HEK293 (cell line): Measurements from ENCODE around the gene EYS.

Experiments used
- CTCF ChIA-PET: fragments of 350-600 bp; formaldehyde crosslinking; extraction: SDS; loops from one replicate; lab custom pipeline; 2021; ENCODE audit warnings: antibody characterized with exemption; lab: Yijun Ruan, JAX
- POLR2A ChIA-PET: fragments of 300-600 bp; formaldehyde crosslinking; extraction: SDS; loops from one replicate; lab custom pipeline; 2020; ENCODE audit warnings: antibody characterized with exemption, inconsistent platforms; lab: Yijun Ruan, JAX
- H3K27ac ChIP-seq: fragments of 200-500 bp; sonication (Bioruptor generic); 2 replicates; pipeline ENCODE4 v1.5.1; 2014; ENCODE audit warnings: low read depth, low read length, control low read depth, inconsistent platforms; ENCODE audit errors: extremely low read depth
- H3K36me3 ChIP-seq, 2 experiments: fragments of 200-500 bp in 1 of 2; sonication (Bioruptor generic) in 1 of 2; 1 replicate in 1 of 2; 2 replicates in 1 of 2; pipeline ENCODE4 v1.5.1; 2014 to 2017; ENCODE audit warnings: inconsistent platforms in 2 of 2, low read length in 2 of 2; ENCODE audit not compliant: control insufficient read depth in 2 of 2, insufficient read depth in 1 of 2
- H3K4me1 ChIP-seq: fragments of 200-500 bp; sonication (Bioruptor generic); 2 replicates; pipeline ENCODE4 v1.5.1; 2014; ENCODE audit warnings: mild to moderate bottlenecking, low read length, inconsistent platforms; ENCODE audit not compliant: control insufficient read depth, insufficient read depth
- H3K4me3 ChIP-seq: 2 replicates; pipeline ENCODE4 v1.5.1; 2011; ENCODE audit warnings: low read depth, mild to moderate bottlenecking, control low read depth, low read length, moderate library complexity
- H3K9me3 ChIP-seq: fragments of 200-500 bp; sonication (Bioruptor generic); 2 replicates; pipeline ENCODE4 v1.5.1; 2014; ENCODE audit warnings: low read depth, low read length, inconsistent platforms; ENCODE audit not compliant: control insufficient read depth, insufficient read depth
- EGR2 ChIP-seq: fragments of 450-650 bp; formaldehyde crosslinking; IDR thresholded peaks from 2 replicates; pipeline ENCODE4 v1.5.1; 2016; ENCODE audit warnings: low read depth, missing biosample characterization, missing genetic modification characterization
- MZF1 ChIP-seq: fragments of 450-650 bp; formaldehyde crosslinking; IDR thresholded peaks from 2 replicates; pipeline ENCODE4 v1.5.1; 2017; ENCODE audit warnings: missing biosample characterization, missing genetic modification characterization, borderline replicate concordance
- SETDB1 ChIP-seq: IDR thresholded peaks from one replicate; pipeline ENCODE4 v1.6.1; 2017; ENCODE audit warnings: mild to moderate bottlenecking, low read length, moderate library complexity, mixed read lengths; ENCODE audit not compliant: insufficient read length
- SP7 ChIP-seq: fragments of 450-650 bp; formaldehyde crosslinking; IDR thresholded peaks from 2 replicates; pipeline ENCODE4 v1.5.1; 2016; ENCODE audit warnings: missing biosample characterization, missing genetic modification characterization
- ZFP3 ChIP-seq: fragments of 450-650 bp; formaldehyde crosslinking; IDR thresholded peaks from 2 replicates; pipeline ENCODE4 v1.5.1; 2016; ENCODE audit warnings: low read depth, missing biosample characterization, missing genetic modification characterization
- ZNF112 ChIP-seq: fragments of 450-650 bp; formaldehyde crosslinking; IDR thresholded peaks from 2 replicates; pipeline ENCODE4 v1.5.0; 2017; ENCODE audit warnings: missing biosample characterization, missing genetic modification characterization
- ZNF133 ChIP-seq: fragments of 450-650 bp; formaldehyde crosslinking; IDR thresholded peaks from 2 replicates; pipeline ENCODE4 v1.5.1; 2016; ENCODE audit warnings: missing biosample characterization, missing genetic modification characterization
- ZNF169 ChIP-seq: fragments of 450-650 bp; formaldehyde crosslinking; IDR thresholded peaks from 2 replicates; pipeline ENCODE4 v1.5.1; 2016; ENCODE audit warnings: missing biosample characterization, missing genetic modification characterization
- ZNF23 ChIP-seq: fragments of 450-650 bp; formaldehyde crosslinking; IDR thresholded peaks from 2 replicates; pipeline ENCODE4 v1.5.1; 2016; ENCODE audit warnings: missing biosample characterization, missing genetic modification characterization, borderline replicate concordance
- ZNF274 ChIP-seq, 2 experiments: fragments of 200-500 bp in 1 of 2; fragments of 450-650 bp in 1 of 2; sonication (Bioruptor generic) in 1 of 2; formaldehyde crosslinking in 1 of 2; IDR thresholded peaks; 2 replicates each; pipeline versions ENCODE4 v1.5.1 to v1.6.1; 2014 to 2016; ENCODE audit warnings: borderline replicate concordance in 1 of 2, inconsistent platforms in 1 of 2, low read length in 1 of 2, missing biosample characterization in 1 of 2, missing genetic modification characterization in 1 of 2
- ZNF354C ChIP-seq: fragments of 450-650 bp; formaldehyde crosslinking; IDR thresholded peaks from 2 replicates; pipeline ENCODE4 v1.5.1; 2016; ENCODE audit warnings: missing biosample characterization, missing genetic modification characterization, low read depth, borderline replicate concordance
- ZNF404 ChIP-seq: fragments of 450-650 bp; formaldehyde crosslinking; IDR thresholded peaks from 2 replicates; pipeline ENCODE4 v1.5.1; 2017; ENCODE audit warnings: missing biosample characterization, missing genetic modification characterization
- ZNF416 ChIP-seq: fragments of 450-650 bp; formaldehyde crosslinking; IDR thresholded peaks from 2 replicates; pipeline ENCODE4 v1.5.1; 2016; ENCODE audit warnings: missing biosample characterization, missing genetic modification characterization
- ZNF560 ChIP-seq: fragments of 450-650 bp; formaldehyde crosslinking; IDR thresholded peaks from 2 replicates; pipeline ENCODE4 v1.5.1; 2017; ENCODE audit warnings: missing biosample characterization, missing genetic modification characterization, borderline replicate concordance
- ZNF654 ChIP-seq: fragments of 450-650 bp; formaldehyde crosslinking; IDR thresholded peaks from 2 replicates; pipeline ENCODE4 v1.5.1; 2016; ENCODE audit warnings: low read depth, missing biosample characterization, missing genetic modification characterization
- ZNF670 ChIP-seq: fragments of 450-650 bp; formaldehyde crosslinking; IDR thresholded peaks from 2 replicates; pipeline ENCODE4 v1.5.1; 2016; ENCODE audit warnings: missing biosample characterization, missing genetic modification characterization, low read depth
- ZXDB ChIP-seq: fragments of 450-650 bp; formaldehyde crosslinking; IDR thresholded peaks from 2 replicates; pipeline ENCODE4 v1.5.1; 2016; ENCODE audit warnings: missing biosample characterization, missing genetic modification characterization
- TF ChIP-seq, protein P1 (sequence below): fragments of 450-650 bp; formaldehyde crosslinking; IDR thresholded peaks from 2 replicates; pipeline ENCODE4 v1.5.1; 2016; ENCODE audit warnings: missing biosample characterization, missing genetic modification characterization
- TF ChIP-seq, protein P2 (sequence below): fragments of 450-650 bp; formaldehyde crosslinking; IDR thresholded peaks from 2 replicates; pipeline ENCODE4 v1.5.1; 2016; ENCODE audit warnings: missing biosample characterization, missing genetic modification characterization
- TF ChIP-seq, protein P3 (sequence below): fragments of 450-650 bp; formaldehyde crosslinking; IDR thresholded peaks from 2 replicates; pipeline ENCODE4 v1.5.1; 2016; ENCODE audit warnings: missing biosample characterization, missing genetic modification characterization

Gene EYS

DNA sequence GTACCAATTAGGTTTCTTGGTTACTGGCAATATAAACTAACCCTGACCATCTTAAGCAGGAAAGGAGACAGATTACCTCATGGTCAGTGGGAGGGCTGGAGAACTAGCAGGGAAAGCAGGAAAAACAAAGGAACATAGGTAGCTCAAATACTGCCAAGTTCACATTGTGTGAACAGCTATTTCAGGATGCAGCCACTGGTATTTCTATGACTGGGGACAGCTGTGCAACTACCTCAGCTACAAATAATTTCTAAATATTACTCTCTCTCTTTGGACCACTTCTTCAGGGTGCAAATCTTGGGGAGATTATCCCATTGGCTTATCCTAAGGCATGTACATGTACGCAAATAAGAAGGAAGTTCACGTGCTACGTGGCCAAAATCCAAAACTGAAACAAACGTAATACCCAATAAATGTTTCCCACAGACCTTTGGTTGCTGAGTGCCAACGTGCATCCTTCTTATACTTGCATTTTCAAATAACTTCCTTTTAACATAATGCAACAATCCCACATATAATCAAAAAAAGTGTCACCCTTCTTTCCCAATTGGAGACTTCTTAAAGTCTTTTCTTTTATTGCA is 1890.5 kb downstream of the EYS start:
- CTCF ChIA-PET: interaction anchor here (0.6 to 6.6 kb wide), 6 partner anchors 8 to 464 kb away, joined by 3 to 40 read pairs (median 6); no protein-coding TSS in a partner anchor

DNA sequence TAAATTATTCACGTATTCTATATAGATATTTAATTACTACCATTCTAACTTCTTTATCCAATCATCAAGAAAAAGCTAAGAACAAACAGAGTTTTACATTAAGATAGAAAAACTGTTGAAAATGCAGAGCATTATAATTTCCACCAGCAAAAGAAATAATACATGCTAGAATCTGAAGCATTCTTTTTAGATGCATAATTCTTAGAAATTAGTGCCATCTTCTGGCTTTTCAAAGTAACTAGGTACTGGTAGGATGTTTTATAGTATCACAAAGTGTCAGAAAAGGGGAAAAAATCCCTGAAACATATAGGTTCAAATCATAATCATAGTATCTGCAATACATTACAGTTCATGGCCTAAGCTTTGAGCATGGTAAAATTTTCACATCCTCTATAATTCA is 1892.6 kb downstream of the EYS start:
- Histone ChIP-seq H3K36me3 (no peaks in the 10 kb centered on the region), H3K9me3 (no peaks in the 10 kb centered on the region), H3K4me3 (no peak overlapping the region), H3K27ac (no peak overlapping the region), H3K4me1 (no peaks in the 10 kb centered on the region)
- CTCF ChIA-PET: interaction anchor here (0.9 to 6.6 kb wide), 3 partner anchors 8 to 463 kb away, joined by 3 to 40 read pairs (median 3); no protein-coding TSS in a partner anchor
- TF ChIP-seq ZXDB (tag by site-specific recombination) (no peak), ZNF654 (tag by site-specific recombination) (peak; percentile 18; the same call in 1 of the 2 replicates)
- POLR2A ChIA-PET: interaction anchor here (0.6 kb wide), 1 partner anchor 106 kb away, joined by 4 read pairs; no protein-coding TSS in a partner anchor

More for the DNA sequence above, 1890.5 kb downstream of the EYS start:
- POLR2A ChIA-PET: no interaction called here
- H3K4me3 ChIP-seq: no peak overlapping the region
- TF ChIP-seq, protein P1, sequence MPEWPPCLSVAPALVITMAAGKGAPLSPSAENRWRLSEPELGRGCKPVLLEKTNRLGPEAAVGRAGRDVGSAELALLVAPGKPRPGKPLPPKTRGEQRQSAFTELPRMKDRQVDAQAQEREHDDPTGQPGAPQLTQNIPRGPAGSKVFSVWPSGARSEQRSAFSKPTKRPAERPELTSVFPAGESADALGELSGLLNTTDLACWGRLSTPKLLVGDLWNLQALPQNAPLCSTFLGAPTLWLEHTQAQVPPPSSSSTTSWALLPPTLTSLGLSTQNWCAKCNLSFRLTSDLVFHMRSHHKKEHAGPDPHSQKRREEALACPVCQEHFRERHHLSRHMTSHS (tag by site-specific recombination): no peak
- TF ChIP-seq SETDB1 (no peak), ZNF560 (tag by site-specific recombination) (no peak), ZNF670 (tag by site-specific recombination) (no peak), ZNF133 (tag by site-specific recombination) (no peak), ZNF23 (tag by site-specific recombination) (no peak), ZFP3 (no peak), ZNF404 (no peak), ZNF416 (tag by site-specific recombination) (no peak), ZNF169 (tag by site-specific recombination) (no peak), ZNF354C (tag by site-specific recombination) (no peak), ZNF112 (tag by site-specific recombination) (no peak), SP7 (tag by site-specific recombination) (no peak), MZF1 (tag by site-specific recombination) (no peak), EGR2 (tag by site-specific recombination) (no peak), ZNF274 (IDR thresholded peaks at IDR 0.05; ENCODE audit: low read length) (no peak), ZNF274 (tag by site-specific recombination; IDR thresholded peaks at IDR 0.05; ENCODE audit: borderline replicate concordance) (no peak)
- TF ChIP-seq, protein P2, sequence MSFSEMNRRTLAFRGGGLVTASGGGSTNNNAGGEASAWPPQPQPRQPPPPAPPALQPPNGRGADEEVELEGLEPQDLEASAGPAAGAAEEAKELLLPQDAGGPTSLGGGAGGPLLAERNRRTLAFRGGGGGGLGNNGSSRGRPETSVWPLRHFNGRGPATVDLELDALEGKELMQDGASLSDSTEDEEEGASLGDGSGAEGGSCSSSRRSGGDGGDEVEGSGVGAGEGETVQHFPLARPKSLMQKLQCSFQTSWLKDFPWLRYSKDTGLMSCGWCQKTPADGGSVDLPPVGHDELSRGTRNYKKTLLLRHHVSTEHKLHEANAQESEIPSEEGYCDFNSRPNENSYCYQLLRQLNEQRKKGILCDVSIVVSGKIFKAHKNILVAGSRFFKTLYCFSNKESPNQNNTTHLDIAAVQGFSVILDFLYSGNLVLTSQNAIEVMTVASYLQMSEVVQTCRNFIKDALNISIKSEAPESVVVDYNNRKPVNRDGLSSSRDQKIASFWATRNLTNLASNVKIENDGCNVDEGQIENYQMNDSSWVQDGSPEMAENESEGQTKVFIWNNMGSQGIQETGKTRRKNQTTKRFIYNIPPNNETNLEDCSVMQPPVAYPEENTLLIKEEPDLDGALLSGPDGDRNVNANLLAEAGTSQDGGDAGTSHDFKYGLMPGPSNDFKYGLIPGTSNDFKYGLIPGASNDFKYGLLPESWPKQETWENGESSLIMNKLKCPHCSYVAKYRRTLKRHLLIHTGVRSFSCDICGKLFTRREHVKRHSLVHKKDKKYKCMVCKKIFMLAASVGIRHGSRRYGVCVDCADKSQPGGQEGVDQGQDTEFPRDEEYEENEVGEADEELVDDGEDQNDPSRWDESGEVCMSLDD: no peak
- TF ChIP-seq, protein P3, sequence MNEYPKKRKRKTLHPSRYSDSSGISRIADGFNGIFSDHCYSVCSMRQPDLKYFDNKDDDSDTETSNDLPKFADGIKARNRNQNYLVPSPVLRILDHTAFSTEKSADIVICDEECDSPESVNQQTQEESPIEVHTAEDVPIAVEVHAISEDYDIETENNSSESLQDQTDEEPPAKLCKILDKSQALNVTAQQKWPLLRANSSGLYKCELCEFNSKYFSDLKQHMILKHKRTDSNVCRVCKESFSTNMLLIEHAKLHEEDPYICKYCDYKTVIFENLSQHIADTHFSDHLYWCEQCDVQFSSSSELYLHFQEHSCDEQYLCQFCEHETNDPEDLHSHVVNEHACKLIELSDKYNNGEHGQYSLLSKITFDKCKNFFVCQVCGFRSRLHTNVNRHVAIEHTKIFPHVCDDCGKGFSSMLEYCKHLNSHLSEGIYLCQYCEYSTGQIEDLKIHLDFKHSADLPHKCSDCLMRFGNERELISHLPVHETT (tag by site-specific recombination): no peak
- H3K27ac ChIP-seq: no peak overlapping the region
- H3K4me1 ChIP-seq: no peaks in the 10 kb centered on the region
- no peaks in the 10 kb centered on the region for H3K36me3 ChIP-seq
- H3K9me3 ChIP-seq: no peaks in the 10 kb centered on the region
